Measurements from ENCODE around the gene ABCA7. TPM values are rescaled to one million over a fixed set of nuclear protein-coding genes. Genes with fewer than 3 reads are reported as not detected.

The ABCA7 gene
- total RNA-seq, 3 donors from 2014 or later (not counting 1 experiment from before 2014, with no cell fraction given), result 73.3 to 149 (median 121) TPM

DNA sequence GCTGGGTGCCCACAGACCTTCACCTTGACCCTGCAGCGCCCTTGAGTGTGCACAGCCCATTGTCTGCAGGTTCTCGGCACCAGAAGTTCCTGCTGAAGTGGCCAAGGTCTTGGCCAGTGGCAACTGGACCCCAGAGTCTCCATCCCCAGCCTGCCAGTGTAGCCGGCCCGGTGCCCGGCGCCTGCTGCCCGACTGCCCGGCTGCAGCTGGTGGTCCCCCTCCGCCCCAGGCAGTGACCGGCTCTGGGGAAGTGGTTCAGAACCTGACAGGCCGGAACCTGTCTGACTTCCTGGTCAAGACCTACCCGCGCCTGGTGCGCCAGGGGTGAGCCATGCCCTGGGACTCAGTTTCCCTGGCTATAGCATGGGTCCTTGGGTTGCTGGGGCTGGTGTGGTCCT lies 15.1 kb downstream of the ABCA7 start:
- Mint-ChIP-seq H3K27ac (no peak overlapping the region), H3K36me3 (no peaks in the 10 kb centered on the region), H3K4me3 (no peak overlapping the region), H3K9me3 (no peaks in the 10 kb centered on the region), H3K27me3 (ENCODE audit: low read depth in 2 of 2) (no peaks in the 10 kb centered on the region), H3K4me1 (peaks cover 14 to 17% of the 10 kb centered on the region in 2 donors)
- intact Hi-C loops (cut with micrococcal nuclease), result loop anchor here (5.0 kb wide), 1 partner anchor 137 kb away; no protein-coding TSS in a partner anchor
- peaks cover 8% of the 10 kb centered on the region for H3K4me1 ChIP-seq (ENCODE audit: control insufficient read depth, insufficient read depth, low read length)
- H3K9me3 ChIP-seq (ENCODE audit: control insufficient read depth, insufficient read depth, low read length), result peaks cover 27% of the 10 kb centered on the region
- TF ChIP-seq, protein P1, sequence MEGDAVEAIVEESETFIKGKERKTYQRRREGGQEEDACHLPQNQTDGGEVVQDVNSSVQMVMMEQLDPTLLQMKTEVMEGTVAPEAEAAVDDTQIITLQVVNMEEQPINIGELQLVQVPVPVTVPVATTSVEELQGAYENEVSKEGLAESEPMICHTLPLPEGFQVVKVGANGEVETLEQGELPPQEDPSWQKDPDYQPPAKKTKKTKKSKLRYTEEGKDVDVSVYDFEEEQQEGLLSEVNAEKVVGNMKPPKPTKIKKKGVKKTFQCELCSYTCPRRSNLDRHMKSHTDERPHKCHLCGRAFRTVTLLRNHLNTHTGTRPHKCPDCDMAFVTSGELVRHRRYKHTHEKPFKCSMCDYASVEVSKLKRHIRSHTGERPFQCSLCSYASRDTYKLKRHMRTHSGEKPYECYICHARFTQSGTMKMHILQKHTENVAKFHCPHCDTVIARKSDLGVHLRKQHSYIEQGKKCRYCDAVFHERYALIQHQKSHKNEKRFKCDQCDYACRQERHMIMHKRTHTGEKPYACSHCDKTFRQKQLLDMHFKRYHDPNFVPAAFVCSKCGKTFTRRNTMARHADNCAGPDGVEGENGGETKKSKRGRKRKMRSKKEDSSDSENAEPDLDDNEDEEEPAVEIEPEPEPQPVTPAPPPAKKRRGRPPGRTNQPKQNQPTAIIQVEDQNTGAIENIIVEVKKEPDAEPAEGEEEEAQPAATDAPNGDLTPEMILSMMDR (IDR thresholded peaks at IDR 0.05), result no peak
- ATAC-seq (no peak), DNase-seq (no peak)
- H3K4me3 ChIP-seq (ENCODE audit: low read length), result no peak overlapping the region
- H3K27me3 ChIP-seq (ENCODE audit: control insufficient read depth, insufficient read depth, low read length), result no peaks in the 10 kb centered on the region
- H3K27ac ChIP-seq (ENCODE audit: low read length), result no peak overlapping the region
- 90% methylated on average over 14 of the region's 14 CpGs for WGBS (ENCODE audit: insufficient coverage)
- peaks cover 38% of the 10 kb centered on the region for H3K36me3 ChIP-seq (ENCODE audit: control insufficient read depth, insufficient read depth, low read length)

GRCh38 chr19:1055886-1056620 lies 16.1 kb downstream of the ABCA7 start:
- H3K9me3 Mint-ChIP-seq, result no peaks in the 10 kb centered on the region
- peaks cover 8% of the 10 kb centered on the region for H3K4me1 ChIP-seq (ENCODE audit: control insufficient read depth, insufficient read depth, low read length)
- peaks cover 14 to 17% of the 10 kb centered on the region in 2 donors for H3K4me1 Mint-ChIP-seq
- H3K36me3 ChIP-seq (ENCODE audit: control insufficient read depth, insufficient read depth, low read length), result peaks cover 34% of the 10 kb centered on the region
- no peak overlapping the region for H3K4me3 ChIP-seq (ENCODE audit: low read length)
- WGBS (ENCODE audit: insufficient coverage), result 96% methylated on average over 18 of the region's 20 CpGs
- TF ChIP-seq, protein P1 (IDR thresholded peaks at IDR 0.05), result no peak
- no peak overlapping the region for H3K27ac Mint-ChIP-seq
- no peak overlapping the region for H3K27ac ChIP-seq (ENCODE audit: low read length)
- ATAC-seq (no peak), DNase-seq (no peak)
- H3K9me3 ChIP-seq (ENCODE audit: control insufficient read depth, insufficient read depth, low read length), result peaks cover 27% of the 10 kb centered on the region
- intact Hi-C loops (cut with micrococcal nuclease), result loop anchor here (5.0 kb wide), 1 partner anchor 136 kb away; no protein-coding TSS in a partner anchor
- no peak overlapping the region for H3K4me3 Mint-ChIP-seq
- H3K27me3 ChIP-seq (ENCODE audit: control insufficient read depth, insufficient read depth, low read length), result no peaks in the 10 kb centered on the region
- no peaks in the 10 kb centered on the region for H3K27me3 Mint-ChIP-seq (ENCODE audit: low read depth in 2 of 2)
- no peaks in the 10 kb centered on the region for H3K36me3 Mint-ChIP-seq

DNA sequence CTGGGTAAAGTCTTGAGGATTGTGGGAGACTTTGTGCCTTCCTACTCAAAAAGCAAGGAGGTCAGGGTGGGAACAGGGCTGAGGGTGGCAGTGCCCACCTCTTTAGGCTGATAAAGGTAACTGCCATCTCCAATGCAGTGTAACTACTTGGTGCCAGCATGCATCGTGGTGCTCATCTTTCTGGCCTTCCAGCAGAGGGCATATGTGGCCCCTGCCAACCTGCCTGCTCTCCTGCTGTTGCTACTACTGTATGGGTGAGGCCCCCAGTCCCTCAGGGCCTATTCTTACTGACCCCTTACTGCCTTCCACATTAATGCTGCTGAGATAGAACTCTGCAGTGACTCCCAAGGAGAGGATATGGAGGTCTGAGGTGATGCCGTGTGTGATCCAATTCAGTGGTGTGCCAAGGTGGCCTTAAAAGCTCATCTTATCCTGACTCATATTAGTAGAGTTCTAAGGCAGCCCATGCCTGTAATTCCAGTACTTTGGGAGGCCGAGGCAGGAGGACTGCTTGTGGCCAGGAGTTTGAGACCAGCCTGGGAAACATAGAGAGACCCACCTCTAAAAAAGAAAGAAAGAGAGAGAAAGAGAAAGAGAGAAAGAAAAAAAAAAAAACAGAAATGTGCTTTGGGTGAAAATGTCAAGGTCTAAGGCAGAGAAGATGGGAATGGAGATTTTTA lies 17.4 kb downstream of the ABCA7 start:
- WGBS (ENCODE audit: insufficient coverage), result 28% methylated on average over 2 of the region's 3 CpGs
- intact Hi-C loops (cut with micrococcal nuclease), result loop anchor here (5.0 kb wide), 1 partner anchor 135 kb away; no protein-coding TSS in a partner anchor
- Histone ChIP-seq H3K27ac (ENCODE audit: low read length) (no peak overlapping the region), H3K27me3 (ENCODE audit: control insufficient read depth, insufficient read depth, low read length) (no peaks in the 10 kb centered on the region), H3K9me3 (ENCODE audit: control insufficient read depth, insufficient read depth, low read length) (peaks cover 27% of the 10 kb centered on the region), H3K36me3 (ENCODE audit: control insufficient read depth, insufficient read depth, low read length) (peaks cover 30% of the 10 kb centered on the region), H3K4me3 (ENCODE audit: low read length) (no peak overlapping the region), H3K4me1 (ENCODE audit: control insufficient read depth, insufficient read depth, low read length) (peaks cover 8% of the 10 kb centered on the region)
- Mint-ChIP-seq H3K27me3 (ENCODE audit: low read depth in 2 of 2) (no peaks in the 10 kb centered on the region), H3K36me3 (no peaks in the 10 kb centered on the region), H3K4me3 (no peak overlapping the region), H3K4me1 (peaks cover 14 to 17% of the 10 kb centered on the region in 2 donors), H3K27ac (peak overlapping the region; percentile 54 to 71), H3K9me3 (no peaks in the 10 kb centered on the region)
- ATAC-seq (peak; percentile 53 to 91 (median 85)), DNase-seq (peak in 1 of 2 donors; percentile 77)
- TF ChIP-seq, protein P1 (IDR thresholded peaks at IDR 0.05), result peak; percentile 18
